Measurements from ENCODE around the gene ARHGAP24. TPM values are rescaled to one million over a fixed set of nuclear protein-coding genes. Genes with fewer than 3 reads are reported as not detected.
"Not testable (repeated sequence)": the region's sequence is repeated elsewhere in the genome, so short reads cannot be mapped to it uniquely, and the experiment has no call there.

Gene ARHGAP24
- total RNA-seq, 1 experiment from 2014 or later = 2.8 TPM

DNA sequence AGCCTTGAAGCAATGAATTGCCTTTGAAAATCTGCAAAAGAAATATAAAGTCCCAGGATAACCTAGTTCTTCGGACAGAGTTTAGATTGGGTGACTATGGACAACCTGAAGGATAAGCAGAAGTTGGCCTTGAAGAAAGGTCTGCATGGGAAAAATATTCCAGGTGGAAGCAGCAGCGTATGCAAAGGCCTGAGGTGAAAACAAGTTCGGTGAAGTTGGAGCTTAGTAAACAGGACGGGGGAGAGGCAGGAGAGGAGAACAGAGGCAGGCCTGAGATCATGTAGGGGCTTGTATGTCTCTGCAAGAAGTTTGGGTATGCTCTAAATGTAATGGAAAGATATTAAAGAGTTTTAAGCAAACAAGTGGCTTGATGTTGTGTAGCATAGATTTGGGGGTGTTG lies 176.0 kb downstream of the ARHGAP24 start:
- DNase-seq (ENCODE audit: low read depth) = no peak

DNA sequence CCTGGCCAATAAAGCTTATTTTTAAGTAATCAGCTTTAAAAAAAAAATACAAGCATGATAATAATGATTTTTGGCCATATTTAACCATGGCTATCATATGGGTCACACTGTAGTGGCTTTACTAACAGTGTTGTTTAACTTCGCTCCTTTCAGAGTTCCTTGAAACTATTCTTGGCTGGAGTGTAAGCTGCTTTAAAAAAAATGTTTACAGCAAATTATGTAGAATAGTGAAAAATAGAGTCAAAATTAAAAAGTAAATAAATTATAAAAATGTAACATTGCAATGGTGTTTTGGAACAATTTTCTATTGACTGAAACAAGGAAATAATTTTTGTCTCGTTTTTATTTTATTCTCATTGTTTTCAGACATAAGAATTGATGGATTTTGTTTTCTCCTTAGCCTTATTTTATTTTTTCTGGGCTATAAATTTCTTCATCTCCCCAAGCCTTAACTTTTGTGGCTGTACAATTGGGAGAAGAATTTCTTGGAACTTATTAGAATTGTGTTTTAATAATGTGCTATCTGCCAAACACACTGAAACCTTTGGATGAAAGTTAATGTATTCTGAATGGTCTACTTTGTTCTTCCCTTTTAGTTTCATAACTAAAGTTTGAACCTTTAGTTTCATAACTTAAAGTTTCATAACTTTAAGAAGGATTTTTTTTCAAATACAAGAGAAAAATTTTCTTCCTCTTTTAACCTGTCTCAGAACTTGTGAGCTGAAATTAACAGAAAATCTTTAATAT lies 182.0 kb downstream of the ARHGAP24 start:
- DNase-seq (ENCODE audit: low read depth) = no peak

DNA sequence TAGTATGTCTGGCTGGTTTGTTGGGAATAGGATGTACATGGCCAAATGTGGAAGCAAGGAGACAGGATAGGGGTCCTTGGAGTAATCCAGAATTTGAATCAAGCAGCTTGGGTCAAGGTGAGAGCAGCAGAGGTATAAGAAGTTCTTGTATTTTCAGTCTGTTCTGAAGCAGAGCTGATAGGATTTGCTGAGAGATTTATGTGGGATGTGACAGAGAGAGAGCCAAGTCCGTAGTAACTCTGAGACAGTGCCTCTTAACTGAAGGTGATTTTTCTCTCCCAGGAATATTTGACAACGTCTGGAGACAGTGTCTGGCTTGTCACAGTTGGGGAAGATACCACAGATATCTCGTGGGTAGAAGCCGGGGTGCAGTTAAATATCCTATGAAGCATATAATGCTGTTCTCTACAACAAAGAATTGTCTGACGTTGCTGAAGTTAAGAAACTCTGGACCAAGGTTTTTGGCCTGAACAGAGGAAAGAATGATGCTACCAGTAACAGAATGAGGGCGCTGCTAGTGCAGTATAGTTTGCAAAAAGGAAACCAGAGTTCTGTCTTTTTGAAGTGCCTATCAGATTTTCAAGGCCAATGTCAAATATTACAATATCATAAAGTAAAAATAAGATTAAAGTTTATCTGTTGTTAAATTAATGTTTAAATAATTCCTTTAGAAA lies 184.0 kb downstream of the ARHGAP24 start:
- no peak for DNase-seq (ENCODE audit: low read depth)

DNA sequence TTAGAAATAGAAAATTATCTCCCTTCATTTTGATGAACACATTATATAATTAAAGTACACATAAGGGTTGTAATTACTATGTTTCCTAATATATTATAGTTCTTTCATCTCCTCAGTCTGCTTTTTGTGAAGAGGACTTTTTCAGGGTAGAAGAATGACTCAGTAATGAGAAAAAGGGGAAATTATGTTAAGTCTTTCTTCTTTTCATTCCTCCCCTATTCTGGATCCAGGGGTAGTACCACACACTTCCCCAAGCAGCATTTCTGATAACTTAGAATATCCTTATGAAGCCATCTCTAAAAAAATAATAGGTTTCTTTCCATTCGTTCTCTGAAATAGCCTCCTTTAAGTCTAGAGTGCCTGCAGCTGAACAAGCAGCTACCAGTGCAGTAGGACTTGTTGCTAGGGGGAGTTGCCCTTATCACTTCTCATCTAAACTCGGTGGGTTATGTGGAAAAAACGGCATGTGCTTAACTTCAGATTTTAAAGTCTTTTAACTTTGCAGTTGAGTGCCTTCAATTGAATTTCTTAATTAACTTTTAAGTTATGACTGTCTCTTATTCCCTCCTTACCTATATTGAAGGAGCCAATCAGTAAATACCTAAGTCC lies 184.8 kb downstream of the ARHGAP24 start:
- no peak for DNase-seq (ENCODE audit: low read depth)

DNA sequence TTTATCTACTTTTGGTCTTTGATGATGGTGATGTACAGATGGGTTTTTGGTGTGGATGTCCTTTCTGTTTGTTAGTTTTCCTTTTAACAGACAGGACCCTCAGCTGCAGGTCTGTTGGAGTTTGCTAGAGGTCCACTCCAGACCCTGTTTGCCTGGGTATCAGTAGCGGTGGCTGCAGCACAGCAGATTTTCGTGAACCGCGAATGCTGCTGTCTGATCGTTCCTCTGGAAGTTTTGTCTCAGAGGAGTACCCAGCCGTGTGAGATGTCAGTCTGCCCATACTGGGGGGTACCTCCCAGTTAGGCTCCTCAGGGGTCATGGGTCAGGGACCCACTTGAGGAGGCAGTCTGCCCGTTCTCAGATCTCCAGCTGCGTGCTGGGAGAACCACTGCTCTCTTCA lies 191.7 kb downstream of the ARHGAP24 start:
- DNase-seq (ENCODE audit: low read depth) = not testable (repeated sequence)

DNA sequence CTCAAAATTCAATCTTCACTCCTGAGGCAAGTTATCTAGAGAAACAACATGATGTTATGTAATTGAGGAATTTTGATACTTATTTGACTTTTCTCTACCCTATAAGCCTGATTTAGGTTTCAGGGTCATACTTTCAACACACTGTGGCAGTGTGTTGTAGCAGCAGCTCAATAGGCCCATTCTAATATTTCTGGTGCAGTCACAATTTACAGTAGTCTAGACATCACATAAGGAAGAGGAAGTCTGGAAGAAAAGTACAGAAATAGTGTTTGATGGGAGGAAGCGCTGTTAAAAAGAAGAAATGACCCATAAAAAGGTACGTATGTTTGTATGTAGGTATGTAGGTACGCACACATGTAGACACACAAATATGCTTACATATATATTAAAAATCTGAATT lies 194.3 kb downstream of the ARHGAP24 start:
- DNase-seq (ENCODE audit: low read depth) = no peak

DNA sequence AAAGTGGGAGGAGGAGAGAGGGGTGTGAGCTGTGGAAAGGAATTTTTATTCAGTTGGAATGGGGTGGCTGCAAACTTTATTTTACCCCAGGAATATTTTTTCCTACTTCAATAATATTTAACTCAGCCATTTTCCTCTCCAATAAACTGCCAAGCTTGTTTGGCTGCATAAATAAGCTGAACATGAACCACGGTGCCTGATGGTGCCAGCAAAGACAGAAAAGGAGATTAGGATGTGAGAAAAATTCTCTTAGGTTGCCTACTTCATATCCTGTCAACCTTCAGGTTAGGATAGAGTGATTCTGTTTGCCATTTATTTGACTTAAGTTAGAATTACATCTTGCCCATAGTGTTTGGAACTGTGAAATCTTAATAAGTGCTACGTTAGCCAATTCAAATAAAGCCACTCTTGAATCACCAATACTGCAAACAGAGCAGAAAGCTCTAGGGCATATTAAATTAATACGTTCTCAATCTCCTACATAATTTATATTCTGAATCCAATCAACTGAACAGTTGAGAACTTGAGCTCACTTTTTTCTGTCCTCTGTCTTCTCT lies 195.1 kb downstream of the ARHGAP24 start:
- DNase-seq (ENCODE audit: low read depth) = no peak

DNA sequence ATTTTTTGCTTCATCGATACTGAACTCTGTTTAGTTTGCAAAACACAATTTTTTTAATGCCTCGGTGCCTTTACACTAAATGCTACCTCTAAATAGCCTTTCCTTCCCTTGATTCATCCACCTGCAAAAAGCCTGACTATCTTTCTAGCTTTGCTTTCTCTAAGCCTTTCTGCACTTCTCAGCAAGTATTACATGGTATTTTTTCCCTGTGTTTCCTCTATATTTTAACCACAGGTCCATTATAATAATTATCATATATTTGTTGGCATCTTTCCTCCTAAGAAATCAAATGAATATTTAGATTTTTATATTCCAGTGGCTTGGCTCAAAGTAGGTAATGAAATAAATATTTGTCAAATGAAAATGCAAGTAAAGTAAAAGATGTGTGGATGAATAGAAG lies 196.2 kb downstream of the ARHGAP24 start:
- DNase-seq (ENCODE audit: low read depth) = no peak

DNA sequence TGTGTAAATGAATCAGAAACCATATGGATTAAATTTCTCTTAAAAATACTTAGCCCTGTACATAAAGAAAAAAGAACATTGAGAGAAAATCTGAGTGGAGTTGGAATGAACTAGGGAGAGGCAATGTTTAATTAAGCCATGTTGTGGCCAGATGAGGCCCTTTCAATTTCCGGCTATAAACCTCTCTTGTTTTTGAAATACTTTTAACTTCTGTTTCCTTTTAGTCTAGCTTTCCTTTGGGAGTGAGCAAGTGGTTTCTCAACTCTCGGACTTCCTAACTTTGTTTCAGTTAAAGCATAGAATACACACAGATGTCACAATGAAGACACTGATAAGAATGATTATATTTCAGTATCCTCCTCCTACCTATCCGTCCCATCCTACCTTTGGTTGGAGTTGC lies 197.2 kb downstream of the ARHGAP24 start:
- DNase-seq (ENCODE audit: low read depth) = no peak

DNA sequence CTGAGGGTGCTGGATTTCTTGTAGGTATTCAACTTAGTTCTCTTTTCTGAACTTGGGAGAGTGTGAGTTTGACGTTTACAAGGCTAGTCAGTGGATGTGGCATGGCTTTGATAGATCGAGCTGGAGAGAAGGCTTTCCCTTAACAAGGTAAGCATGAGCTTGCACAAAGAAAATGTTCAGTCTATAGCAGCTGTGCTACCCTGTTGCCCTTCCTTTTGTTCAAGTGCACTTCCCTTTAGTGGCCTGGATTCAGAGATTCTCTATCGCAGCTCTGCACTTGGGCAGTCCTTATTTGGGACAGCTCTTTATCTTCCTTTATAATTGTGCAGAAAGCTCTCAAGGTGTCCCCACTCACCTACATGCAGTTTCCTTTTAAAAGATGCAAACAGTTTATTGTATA lies 198.0 kb downstream of the ARHGAP24 start:
- DNase-seq (ENCODE audit: low read depth) = no peak

DNA sequence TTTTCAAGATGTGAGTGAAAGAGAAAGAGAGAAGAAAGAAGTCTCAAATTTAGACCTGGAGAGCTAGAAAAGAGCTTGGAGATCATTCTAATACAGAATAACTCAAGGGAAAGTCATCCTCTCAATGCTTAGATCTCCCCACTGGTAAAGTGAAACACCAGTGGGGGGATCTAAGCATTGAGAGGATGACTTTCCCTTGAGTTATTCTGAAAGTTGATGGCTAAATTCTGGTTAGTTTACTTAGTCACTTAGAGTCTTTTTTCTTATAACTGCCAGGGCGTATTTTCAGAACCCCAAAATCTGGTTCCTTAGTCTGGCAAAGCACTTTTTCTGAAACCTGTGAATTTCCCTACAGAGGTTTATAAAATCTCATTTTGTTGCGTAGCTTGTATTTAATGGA lies 198.6 kb downstream of the ARHGAP24 start:
- DNase-seq (ENCODE audit: low read depth) = no peak

DNA sequence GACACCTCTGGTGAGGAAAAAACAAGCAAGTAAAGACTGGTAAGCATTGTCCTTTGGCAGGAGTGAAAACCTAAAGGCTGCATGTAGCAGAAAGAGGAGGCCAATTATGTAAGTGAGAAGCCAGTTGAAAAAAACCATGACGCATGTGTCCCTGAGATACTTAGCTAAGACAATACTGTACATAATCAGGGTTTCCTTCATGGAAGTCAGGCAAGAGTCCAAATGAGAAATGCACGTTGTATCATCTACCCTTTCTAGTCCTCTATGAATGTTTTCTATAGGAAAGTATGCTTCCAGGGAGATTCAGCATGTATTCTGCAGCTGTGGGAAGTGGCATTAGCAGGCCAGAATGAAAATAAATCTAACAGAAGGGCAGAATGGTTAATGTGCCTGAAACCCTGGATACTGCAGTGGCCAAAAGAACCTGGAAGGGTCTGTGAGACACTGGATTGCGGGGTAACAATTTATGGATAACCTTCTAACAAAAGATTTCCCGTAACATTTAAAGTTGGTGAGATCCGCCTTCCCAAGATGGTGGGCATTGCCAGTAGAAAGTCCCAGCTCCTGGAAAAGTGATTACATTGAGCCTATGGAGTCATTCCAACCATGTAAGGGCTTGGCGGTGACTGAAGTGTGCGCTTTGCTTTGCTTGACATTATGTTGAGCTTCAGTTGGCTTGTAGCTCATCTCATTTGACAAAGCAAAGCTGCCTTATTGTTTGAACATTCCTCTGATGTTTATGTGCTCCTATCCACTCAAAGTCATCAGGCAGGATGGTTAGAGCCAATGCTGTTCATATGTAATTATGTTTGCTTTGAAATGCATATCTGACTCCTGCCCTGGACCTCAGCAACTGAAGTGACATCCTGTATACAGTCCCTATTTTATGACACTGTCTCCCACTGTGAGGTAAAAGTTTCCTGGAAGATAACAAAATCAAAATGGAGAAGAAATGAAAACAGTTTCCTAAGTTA lies 200.4 kb downstream of the ARHGAP24 start:
- DNase-seq (ENCODE audit: low read depth) = no peak

DNA sequence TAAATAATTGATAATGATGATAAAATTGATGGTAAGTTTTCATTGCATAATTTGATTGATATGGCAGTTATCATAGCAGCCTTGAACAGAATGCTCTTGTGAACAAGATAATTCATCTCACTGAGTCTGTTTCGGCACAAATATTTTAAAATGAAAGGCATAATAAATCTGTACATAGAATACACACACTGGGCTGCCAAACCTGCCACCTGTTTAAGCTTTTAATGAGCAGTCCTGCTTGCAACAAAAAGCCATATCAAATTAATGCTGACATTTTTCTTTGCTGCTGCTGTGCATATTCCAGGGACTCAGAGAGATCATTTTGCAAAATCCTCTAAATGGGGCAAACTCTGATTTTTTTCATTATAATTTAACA lies 201.1 kb downstream of the ARHGAP24 start:
- no peak for DNase-seq (ENCODE audit: low read depth)

DNA sequence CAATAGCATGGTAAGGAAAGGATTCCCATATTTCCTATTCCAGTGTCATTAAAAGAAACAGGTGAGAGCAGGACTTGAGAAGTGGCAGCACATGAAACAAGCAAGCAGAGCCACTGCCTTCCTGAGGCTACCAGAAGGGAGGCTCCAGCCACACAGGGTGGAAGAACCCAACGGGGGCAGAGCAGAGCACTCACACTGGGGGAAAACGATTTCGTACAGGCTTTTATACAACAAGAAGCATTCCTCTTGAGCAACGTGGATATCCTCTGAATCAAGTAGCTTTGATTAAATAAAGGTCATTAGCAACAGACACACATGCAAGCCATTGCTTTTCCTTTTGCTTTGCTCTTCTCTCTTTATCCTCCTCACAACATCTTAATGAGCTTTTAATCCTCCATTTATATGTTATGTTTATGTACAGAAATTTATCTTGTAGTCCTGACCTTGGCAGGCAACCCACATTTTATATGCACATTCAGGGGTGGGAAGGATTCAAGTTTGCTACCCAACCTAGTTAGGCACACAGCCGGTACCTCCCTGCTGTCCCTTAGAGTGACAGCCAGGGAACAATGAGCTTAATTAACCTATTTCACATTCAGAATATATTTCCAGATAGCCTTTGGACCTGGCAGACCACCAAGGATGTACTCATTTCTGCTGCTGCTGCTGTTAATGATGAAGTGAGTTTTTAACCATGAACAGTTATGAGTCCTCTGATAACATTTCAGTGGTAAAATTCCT lies 202.1 kb downstream of the ARHGAP24 start:
- DNase-seq (ENCODE audit: low read depth) = peak; percentile 2

DNA sequence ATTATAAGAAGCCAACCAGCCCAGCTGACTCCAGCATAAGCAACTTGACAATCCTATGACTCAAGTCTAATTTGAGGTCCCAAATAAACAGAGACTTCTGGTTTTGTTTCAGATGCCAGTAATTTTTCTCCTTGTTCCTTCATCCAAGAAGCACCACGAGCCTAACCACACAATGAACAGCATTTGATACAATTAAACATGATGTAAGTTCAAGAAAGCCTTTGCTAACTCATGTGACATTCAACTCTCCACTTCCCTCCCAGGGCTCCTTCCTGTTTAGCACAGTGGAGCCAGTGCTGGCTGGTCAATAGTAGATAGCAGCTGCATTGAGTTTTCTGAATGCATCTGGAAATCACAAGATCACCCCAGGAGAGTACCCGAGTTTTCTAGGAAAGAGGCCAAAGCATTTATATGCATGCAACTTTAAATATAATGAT lies 206.3 kb downstream of the ARHGAP24 start:
- peak; percentile 27 for DNase-seq (ENCODE audit: low read depth)

DNA sequence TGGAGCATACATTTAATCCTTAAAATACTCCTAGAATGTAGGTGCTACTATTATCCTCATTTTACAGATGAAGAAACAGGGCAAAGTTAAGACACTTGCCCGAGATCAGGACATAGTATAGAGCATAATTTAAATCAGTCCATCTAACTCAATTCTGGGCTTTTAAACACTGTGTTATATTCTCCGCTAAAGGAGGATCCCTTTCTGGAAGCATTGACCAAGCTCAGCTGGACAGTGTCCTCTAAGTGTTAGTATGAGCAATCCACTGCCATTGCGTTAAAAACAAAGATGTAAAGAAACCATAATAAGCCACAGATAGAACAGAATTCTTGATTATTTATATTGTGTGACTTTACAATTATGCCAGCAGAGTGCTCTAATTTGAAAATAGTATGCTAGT lies 207.0 kb downstream of the ARHGAP24 start:
- DNase-seq (ENCODE audit: low read depth) = no peak

DNA sequence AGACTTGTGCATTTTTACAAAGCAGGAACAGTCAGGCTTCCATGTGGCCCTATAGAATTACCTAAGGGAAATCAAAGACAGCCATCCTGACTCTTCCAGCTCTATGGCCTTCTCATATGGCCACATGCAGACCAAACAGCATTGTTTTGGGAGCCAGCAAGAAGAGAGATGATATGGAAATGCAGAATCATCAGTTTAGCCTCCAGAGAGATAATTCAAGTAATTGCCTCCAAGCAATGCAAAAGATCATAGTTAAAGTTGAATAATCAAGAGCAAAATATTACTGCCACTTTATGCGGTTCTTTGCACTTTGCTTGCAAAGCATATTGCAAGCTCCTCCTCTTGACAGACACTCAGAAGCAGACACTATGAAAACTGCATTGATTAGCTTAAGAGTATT lies 207.4 kb downstream of the ARHGAP24 start:
- no peak for DNase-seq (ENCODE audit: low read depth)

DNA sequence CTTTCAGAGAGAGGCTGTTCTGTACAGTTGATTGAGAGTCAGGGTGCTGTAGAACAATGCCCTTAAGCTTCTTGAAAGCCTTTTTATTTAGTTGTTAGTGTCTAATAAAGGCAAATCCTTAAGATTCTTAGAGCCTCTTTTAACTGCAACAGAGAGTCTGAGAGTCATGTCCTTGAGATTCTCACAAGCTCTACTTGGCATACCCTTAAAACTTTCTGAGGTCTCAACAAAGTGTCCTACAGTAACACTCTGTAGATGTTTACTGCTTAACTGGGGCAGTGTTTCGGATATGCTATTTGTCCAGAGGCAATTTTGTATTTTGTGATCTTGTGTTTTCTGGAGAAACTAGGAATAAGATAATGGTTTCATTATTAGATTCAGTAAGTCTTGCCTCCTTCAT lies 209.7 kb downstream of the ARHGAP24 start:
- no peak for DNase-seq (ENCODE audit: low read depth)

DNA sequence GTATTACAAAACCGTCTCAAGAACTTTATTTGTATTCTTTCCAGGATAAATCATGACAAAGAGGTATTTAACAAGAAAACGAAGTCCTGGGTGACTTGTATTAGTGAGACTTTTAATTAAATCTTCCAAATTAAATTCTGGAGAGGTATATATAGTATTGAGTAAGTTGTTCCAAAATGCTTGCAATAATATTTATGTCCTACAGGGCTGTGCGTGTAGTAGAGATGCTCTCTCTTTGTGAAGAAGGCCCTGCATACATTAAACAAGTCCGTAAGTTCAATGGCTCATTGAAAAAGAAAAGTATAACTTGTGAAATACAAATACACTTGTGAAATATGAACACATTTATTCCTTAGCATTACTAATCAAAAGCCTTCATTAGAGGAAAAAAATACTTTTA lies 211.4 kb downstream of the ARHGAP24 start:
- no peak for DNase-seq (ENCODE audit: low read depth)

DNA sequence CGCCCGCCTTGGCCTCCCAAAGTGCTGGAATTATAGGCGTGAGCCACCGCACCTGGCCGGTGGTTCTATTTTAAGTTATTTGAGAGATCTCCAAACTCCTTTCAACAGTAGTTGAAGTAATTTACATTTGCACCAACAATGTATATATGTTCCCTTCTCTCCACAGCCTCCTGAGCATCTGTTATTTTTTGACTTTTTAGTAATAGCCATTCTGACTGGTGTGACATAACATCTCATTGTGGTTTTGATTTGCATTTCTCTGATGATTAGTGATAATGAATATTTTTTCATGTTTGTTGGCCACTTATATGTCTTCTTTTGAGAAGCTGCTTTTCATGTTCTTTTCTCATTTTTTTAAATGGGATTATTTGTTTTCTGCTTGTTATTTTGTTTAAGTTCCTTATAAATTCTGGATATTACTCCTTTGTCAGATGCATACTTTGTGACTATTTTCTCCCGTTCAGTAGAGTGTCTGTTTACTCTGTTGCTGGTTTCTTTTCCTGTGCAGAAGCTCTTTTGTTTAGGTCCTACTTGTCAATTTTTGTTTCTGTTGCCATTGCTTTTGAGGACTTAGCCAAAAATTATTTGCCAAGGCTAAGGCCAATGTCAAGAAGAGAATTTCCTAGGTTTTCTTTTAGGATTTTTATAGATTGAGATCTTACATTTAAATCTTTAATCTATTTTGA lies 213.2 kb downstream of the ARHGAP24 start:
- no peak for DNase-seq (ENCODE audit: low read depth)

Measured in Daoy (cell line).